HCT116 (cell line): Measurements from ENCODE around the gene PPIL1.

ENCODE experiments used
- EZH2 ChIP-seq: fragments of 200-600 bp; sonication (generic); IDR thresholded peaks from 2 replicates; pipeline ENCODE4 v1.6.1; 2017; ENCODE audit warnings: antibody characterized with exemption, mixed run types
- POLR2A ChIP-seq: IDR thresholded peaks from 2 replicates; pipeline ENCODE4 v1.7.0; 2011; ENCODE audit warnings: borderline replicate concordance; ENCODE audit not compliant: insufficient read depth, insufficient read length; ENCODE audit errors: extremely low read depth

DNA sequence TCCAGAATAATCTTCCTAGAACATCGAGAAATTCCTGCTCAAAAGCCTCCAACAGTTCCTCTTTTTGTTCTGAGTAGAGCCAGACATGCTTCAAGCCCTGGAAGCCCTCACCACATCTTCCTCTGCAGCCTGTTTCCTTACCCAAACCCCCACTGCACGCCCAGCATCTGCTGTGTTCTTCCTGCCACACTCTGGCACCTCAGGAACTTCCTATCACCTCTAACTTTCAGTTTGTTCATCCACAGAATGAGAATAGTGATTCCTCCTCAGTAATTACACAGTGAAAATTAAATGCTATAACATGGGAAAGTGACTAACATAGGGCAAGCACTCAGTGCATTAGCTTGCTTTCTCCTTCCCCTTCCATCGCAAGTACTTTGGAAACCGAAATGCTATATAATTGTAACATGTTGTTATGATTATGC, 37.4 kb upstream of the PPIL1 start:
- TF ChIP-seq POLR2A = no peak
- TF ChIP-seq EZH2 = no peak
